ENCODE data around the gene GPR89B.
"Not testable (repeated sequence)": the region's sequence is repeated elsewhere in the genome, so short reads cannot be mapped to it uniquely, and the experiment has no call there.

GPR89B gene

DNA sequence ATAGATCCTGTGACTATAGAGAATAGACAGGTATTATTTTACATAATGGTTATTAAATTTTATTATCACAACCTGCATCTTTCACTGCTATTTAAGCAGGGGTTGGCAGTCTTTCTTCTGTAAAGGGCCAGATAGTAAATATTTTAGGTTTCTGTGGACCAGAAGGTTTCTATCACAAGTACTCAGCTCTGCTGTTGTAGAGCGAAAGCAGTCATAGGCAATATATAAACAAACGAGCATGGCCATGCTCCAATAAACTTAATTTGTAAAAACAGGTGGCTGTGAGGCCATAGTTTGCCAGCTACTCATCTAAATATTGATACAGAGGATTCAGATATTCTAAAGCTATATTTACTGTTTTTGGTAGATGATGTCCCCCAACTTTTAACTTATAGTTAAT, 12.2 kb downstream of the GPR89B start:
- not testable (repeated sequence) for H3K9me3 ChIP-seq (ENCODE audit: insufficient read depth, low read depth, low read length); H3K27ac ChIP-seq (ENCODE audit: low read depth, low read length); H3K36me3 ChIP-seq (ENCODE audit: insufficient read depth, low read length); H3K4me1 ChIP-seq (ENCODE audit: insufficient read depth, low read length); H3K4me3 ChIP-seq (ENCODE audit: low read length); H3K9ac ChIP-seq (ENCODE audit: low read depth, low read length); H3K27me3 ChIP-seq (ENCODE audit: insufficient read depth, low read length)
- 89% methylated on average over 2 of the region's 2 CpGs for WGBS

DNA sequence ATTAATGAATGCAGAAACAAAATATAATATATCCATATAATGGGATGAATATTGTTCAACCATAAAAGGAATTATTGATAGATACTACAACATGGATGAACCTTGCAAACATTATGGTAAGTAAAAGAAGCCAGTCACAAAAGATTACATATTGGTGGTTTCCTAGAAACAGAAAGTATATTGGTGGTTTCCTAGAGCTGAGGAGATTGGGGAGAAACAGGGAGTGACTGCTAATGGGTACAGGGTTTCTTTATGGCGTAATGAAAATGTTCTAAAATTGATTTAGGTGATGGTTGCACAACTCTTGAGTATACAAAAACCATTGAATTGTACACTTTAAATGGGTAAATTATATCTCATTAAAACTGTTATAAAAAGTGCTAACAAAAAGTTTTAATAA, 14.3 kb downstream of the GPR89B start:
- H3K27me3 ChIP-seq (ENCODE audit: insufficient read depth, low read length); H3K9me3 ChIP-seq (ENCODE audit: insufficient read depth, low read depth, low read length); H3K36me3 ChIP-seq (ENCODE audit: insufficient read depth, low read length); H3K4me1 ChIP-seq (ENCODE audit: insufficient read depth, low read length); H3K9ac ChIP-seq (ENCODE audit: low read depth, low read length); H3K27ac ChIP-seq (ENCODE audit: low read depth, low read length); H3K4me3 ChIP-seq (ENCODE audit: low read length): not testable (repeated sequence)
- no CpG with 5 or more reads among the region's 1 CpG for WGBS

DNA sequence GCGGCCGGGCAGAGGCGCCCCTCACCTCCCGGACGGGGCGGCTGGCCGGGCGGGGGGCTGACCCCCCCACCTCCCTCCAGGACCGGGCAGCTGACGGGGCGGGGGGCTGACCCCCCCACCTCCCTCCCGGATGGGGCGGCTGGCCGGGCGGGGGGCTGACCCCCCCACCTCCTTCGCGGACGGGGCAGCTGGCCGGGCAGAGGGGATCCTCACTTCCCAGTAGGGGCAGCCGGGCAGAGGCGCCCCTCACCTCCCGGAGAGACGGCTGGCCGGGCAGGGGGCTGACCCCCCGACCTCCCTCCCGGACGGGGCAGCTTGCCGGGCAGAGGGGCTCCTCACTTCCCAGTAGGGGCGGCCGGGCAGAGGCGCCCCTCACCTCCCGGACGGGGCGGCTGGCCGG, 21.3 kb downstream of the GPR89B start:
- H3K9me3 ChIP-seq (ENCODE audit: insufficient read depth, low read depth, low read length); H3K27me3 ChIP-seq (ENCODE audit: insufficient read depth, low read length); H3K27ac ChIP-seq (ENCODE audit: low read depth, low read length); H3K4me1 ChIP-seq (ENCODE audit: insufficient read depth, low read length); H3K36me3 ChIP-seq (ENCODE audit: insufficient read depth, low read length); H3K9ac ChIP-seq (ENCODE audit: low read depth, low read length); H3K4me3 ChIP-seq (ENCODE audit: low read length): not testable (repeated sequence)
- 97% methylated on average over 29 of the region's 35 CpGs for whole genome bisulfite sequencing

DNA sequence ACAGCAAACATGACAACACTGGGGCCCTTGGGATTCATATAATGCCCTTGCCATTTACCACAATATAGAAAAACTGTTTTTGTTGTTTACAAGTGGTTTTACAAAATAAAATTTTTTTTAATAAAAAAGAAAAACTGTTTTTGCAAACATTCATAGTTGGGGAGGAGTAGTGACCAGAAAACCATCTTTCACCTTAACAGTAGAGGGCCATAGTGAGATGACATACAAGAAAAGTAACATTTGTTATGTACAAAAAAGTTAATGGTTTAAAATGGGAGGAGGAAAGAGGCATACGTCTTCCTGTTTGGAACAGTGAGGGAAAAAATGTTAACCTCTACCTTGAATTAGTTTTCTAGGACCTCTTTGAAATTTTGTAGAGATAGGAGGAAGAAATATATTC, 30.7 kb downstream of the GPR89B start:
- H3K27ac ChIP-seq (ENCODE audit: low read depth, low read length); H3K9me3 ChIP-seq (ENCODE audit: insufficient read depth, low read depth, low read length); H3K36me3 ChIP-seq (ENCODE audit: insufficient read depth, low read length); H3K27me3 ChIP-seq (ENCODE audit: insufficient read depth, low read length); H3K4me3 ChIP-seq (ENCODE audit: low read length); H3K4me1 ChIP-seq (ENCODE audit: insufficient read depth, low read length); H3K9ac ChIP-seq (ENCODE audit: low read depth, low read length): not testable (repeated sequence)
- 71% methylated on average over 1 of the region's 1 CpG for WGBS

DNA sequence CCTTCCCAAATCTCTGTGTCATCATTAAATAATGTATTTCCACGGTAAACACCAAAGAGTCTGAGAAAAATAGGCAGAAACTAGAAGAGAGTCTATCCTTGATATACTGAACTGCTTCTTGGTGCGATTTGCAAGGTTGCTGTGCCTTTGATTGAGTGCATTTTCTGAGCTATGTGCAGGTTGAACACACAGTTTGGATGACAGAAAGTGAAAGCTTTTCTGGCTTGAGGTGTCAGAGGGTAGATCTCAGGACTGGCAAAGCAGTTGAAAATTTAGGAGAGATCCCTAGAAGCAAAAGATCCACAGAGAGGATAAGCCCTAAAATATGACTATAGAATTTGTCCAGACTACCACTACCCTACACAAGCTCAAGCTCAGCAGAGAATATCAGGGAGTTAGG, 31.5 kb downstream of the GPR89B start:
- WGBS, result 90% methylated on average over 2 of the region's 2 CpGs
- not testable (repeated sequence) for H3K36me3 ChIP-seq (ENCODE audit: insufficient read depth, low read length); H3K9me3 ChIP-seq (ENCODE audit: insufficient read depth, low read depth, low read length); H3K4me3 ChIP-seq (ENCODE audit: low read length); H3K9ac ChIP-seq (ENCODE audit: low read depth, low read length); H3K27ac ChIP-seq (ENCODE audit: low read depth, low read length); H3K27me3 ChIP-seq (ENCODE audit: insufficient read depth, low read length); H3K4me1 ChIP-seq (ENCODE audit: insufficient read depth, low read length)

DNA sequence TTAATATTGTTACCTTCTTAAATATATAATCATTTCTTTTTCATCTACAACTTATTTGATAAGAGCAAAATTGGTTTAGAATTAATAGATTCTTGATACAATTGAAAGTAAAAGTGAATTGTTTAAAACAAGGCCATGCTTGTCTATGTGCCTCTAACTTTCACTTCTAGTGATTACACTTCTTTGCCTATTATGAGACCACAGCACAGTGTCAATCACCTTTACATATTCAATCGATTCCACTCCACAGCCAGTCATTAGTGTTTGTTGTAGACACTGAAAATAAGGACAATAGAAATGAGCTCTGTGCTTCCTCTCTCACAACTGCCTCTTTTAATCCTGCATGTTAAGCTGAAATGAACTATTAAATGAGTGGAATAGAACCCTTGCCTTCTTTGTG, 36.4 kb downstream of the GPR89B start:
- not testable (repeated sequence) for H3K4me3 ChIP-seq (ENCODE audit: low read length); H3K27me3 ChIP-seq (ENCODE audit: insufficient read depth, low read length); H3K9ac ChIP-seq (ENCODE audit: low read depth, low read length); H3K9me3 ChIP-seq (ENCODE audit: insufficient read depth, low read depth, low read length); H3K36me3 ChIP-seq (ENCODE audit: insufficient read depth, low read length); H3K4me1 ChIP-seq (ENCODE audit: insufficient read depth, low read length); H3K27ac ChIP-seq (ENCODE audit: low read depth, low read length)
- WGBS, result no CpG with 5 or more reads among the region's 1 CpG

DNA sequence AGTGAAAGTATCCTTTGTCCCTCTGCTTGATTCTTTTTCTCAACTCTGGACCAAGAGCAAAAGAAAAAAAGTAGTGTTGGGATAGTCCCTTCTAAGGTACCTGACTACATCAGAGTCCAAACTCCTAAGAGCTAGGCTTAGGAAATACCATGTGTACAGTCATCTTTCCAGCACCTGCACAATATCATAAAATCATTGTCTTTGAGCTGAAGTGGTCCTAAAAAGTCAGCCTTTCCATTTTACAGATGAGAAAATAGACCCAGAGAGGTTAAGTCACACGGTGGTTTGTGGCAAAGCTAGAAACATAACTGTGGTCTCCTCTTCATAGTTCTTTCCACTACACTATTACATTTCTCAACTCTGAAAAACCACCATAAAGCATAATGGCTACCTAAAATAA, 38.4 kb downstream of the GPR89B start:
- H3K27ac ChIP-seq (ENCODE audit: low read depth, low read length); H3K9ac ChIP-seq (ENCODE audit: low read depth, low read length); H3K9me3 ChIP-seq (ENCODE audit: insufficient read depth, low read depth, low read length); H3K4me3 ChIP-seq (ENCODE audit: low read length); H3K36me3 ChIP-seq (ENCODE audit: insufficient read depth, low read length); H3K27me3 ChIP-seq (ENCODE audit: insufficient read depth, low read length); H3K4me1 ChIP-seq (ENCODE audit: insufficient read depth, low read length): not testable (repeated sequence)
- no CpG with 5 or more reads among the region's 1 CpG for WGBS

DNA sequence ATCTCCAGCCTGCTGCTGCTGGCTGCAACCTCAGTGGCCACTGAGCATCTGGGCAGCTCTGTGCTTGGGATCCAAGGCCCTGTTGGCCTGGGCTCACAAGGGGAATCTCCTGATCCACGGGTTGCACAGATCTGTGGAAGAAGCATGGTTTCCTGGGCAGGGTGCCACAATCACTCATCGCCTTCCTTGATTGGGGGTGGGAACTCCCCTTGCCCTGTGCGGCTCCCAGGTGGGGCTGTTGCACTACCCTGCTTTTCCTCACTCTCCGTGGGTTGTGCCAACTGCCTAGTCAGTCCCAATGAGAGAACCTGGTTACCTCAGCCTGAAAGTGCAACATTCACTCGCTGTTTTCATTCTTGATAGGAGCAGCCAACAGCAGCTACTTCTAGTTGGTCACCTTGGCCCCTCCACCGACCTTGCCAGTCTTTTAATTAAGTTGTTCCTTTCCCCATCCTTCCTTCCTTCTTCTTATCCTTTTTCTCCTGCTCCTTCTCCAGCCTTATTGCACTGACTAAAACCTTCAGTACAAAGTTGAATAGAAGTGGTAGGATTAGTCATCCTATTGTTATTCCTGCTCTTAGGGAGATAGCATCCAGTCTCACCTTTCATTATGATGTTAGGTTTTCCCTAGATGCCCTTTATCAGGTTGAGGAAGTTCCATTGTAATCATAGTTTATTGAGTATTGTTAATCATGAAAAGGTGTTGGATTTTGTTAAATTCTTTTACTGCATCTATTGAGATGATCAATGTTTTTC, 50.9 kb downstream of the GPR89B start:
- not testable (repeated sequence) for H3K4me3 ChIP-seq (ENCODE audit: low read length); H3K4me1 ChIP-seq (ENCODE audit: insufficient read depth, low read length); H3K27me3 ChIP-seq (ENCODE audit: insufficient read depth, low read length); H3K9me3 ChIP-seq (ENCODE audit: insufficient read depth, low read depth, low read length); H3K36me3 ChIP-seq (ENCODE audit: insufficient read depth, low read length); H3K27ac ChIP-seq (ENCODE audit: low read depth, low read length); H3K9ac ChIP-seq (ENCODE audit: low read depth, low read length)
- 77% methylated on average over 2 of the region's 6 CpGs for WGBS

DNA sequence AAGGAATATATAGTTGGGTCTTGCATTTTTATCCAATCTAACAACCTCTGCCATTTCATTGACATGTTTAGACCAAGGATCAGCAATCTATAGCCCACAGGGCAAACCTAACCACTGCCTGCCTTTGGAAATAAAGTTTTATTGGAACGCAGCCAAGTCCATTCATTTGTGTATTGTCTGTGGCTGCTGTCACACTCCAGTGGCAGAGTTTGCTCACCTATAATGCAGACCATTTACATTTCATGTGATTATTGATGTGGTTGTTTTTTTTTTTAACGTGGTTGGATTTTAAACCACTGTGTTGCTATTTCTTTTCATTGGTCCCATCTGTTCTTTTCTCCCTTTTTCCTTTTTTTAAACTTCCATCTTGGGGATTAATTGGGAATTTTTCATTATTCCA, 57.2 kb downstream of the GPR89B start:
- not testable (repeated sequence) for H3K4me3 ChIP-seq (ENCODE audit: low read length); H3K9ac ChIP-seq (ENCODE audit: low read depth, low read length); H3K9me3 ChIP-seq (ENCODE audit: insufficient read depth, low read depth, low read length); H3K27ac ChIP-seq (ENCODE audit: low read depth, low read length); H3K36me3 ChIP-seq (ENCODE audit: insufficient read depth, low read length); H3K4me1 ChIP-seq (ENCODE audit: insufficient read depth, low read length); H3K27me3 ChIP-seq (ENCODE audit: insufficient read depth, low read length)
- WGBS, result 93% methylated on average over 1 of the region's 2 CpGs

DNA sequence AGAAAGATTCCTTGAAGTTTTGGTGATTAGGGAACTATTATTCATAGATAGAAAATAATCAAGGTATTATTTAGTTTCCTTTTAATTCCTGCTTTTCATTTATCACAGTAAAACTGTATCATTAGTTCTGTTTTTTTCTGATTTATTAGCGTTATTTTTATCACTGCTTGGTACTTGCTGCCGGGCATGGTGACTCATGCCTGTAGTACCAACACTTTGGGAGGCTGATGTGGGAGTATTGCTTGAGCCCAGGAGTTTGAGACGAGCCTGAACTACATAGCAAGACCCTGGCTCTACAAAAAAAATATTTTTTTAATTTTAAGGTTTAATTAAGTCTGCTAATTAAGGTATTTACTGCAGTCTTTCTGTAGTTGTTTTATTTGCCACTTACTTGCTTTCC, 59.7 kb downstream of the GPR89B start:
- H3K4me1 ChIP-seq (ENCODE audit: insufficient read depth, low read length); H3K9ac ChIP-seq (ENCODE audit: low read depth, low read length); H3K9me3 ChIP-seq (ENCODE audit: insufficient read depth, low read depth, low read length); H3K4me3 ChIP-seq (ENCODE audit: low read length); H3K27me3 ChIP-seq (ENCODE audit: insufficient read depth, low read length); H3K27ac ChIP-seq (ENCODE audit: low read depth, low read length); H3K36me3 ChIP-seq (ENCODE audit: insufficient read depth, low read length): not testable (repeated sequence)
- 94% methylated on average over 2 of the region's 3 CpGs for WGBS

DNA sequence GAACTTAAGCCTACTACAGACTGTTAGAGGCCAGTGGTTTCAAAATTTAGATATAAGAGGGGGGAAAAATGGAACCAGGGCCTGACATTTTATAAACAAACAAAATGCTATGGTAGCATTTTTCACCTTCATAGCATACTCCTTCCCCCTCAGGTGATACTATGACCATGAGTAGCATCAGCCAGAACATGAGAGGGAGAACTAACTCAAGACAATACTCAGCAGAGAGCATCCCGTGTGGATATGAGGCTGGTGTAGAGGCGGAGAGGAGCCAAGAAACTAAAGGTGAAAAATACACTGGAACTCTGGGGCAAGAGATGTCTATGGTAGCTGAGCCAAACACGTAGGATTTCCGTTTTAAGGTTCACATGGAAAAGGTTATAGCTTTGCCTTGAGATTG, 64.7 kb downstream of the GPR89B start:
- H3K36me3 ChIP-seq (ENCODE audit: insufficient read depth, low read length); H3K27me3 ChIP-seq (ENCODE audit: insufficient read depth, low read length); H3K4me1 ChIP-seq (ENCODE audit: insufficient read depth, low read length); H3K27ac ChIP-seq (ENCODE audit: low read depth, low read length); H3K9ac ChIP-seq (ENCODE audit: low read depth, low read length); H3K9me3 ChIP-seq (ENCODE audit: insufficient read depth, low read depth, low read length); H3K4me3 ChIP-seq (ENCODE audit: low read length): not testable (repeated sequence)
- 96% methylated on average over 4 of the region's 4 CpGs for WGBS

DNA sequence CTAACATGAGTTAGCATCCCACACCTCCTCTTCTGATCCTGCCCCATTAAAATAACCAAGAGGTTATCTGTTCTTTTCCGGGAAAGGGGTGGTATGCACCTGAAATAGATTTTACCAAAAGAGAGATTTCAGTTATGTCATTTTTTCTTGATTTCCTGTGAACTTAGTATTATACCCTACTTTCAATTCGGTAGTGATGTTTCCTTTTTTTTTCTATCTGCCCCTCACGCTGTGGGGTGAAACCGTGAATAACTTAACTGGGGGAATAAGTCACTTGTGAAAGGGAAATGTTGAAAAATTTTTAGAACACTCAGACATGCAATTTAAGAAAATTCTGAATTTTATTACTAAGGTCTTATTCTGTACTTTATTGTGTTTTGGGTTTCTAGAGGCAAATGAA, 65.2 kb downstream of the GPR89B start:
- H3K9me3 ChIP-seq (ENCODE audit: insufficient read depth, low read depth, low read length); H3K9ac ChIP-seq (ENCODE audit: low read depth, low read length); H3K27ac ChIP-seq (ENCODE audit: low read depth, low read length); H3K4me1 ChIP-seq (ENCODE audit: insufficient read depth, low read length); H3K4me3 ChIP-seq (ENCODE audit: low read length); H3K27me3 ChIP-seq (ENCODE audit: insufficient read depth, low read length); H3K36me3 ChIP-seq (ENCODE audit: insufficient read depth, low read length): not testable (repeated sequence)
- WGBS, result no CpG with 5 or more reads among the region's 4 CpGs

Data from HUES64 (cell line).